H1 (cell line): ENCODE measurements around the gene UTRN. TPM values are rescaled to one million over a fixed set of nuclear protein-coding genes. Genes with fewer than 3 reads are reported as not detected.

Experiments
- CHD7 ChIP-seq: fragments of 300-600 bp; sonication (generic); IDR thresholded peaks from 2 replicates; pipeline ENCODE4 v1.7.1; 2012; ENCODE audit warnings: low read length, moderate library complexity, mild to moderate bottlenecking, inconsistent platforms; ENCODE audit not compliant: insufficient replicate concordance
- polyA plus RNA-seq, 7 experiments: library from polyadenylated mRNA; depleted of rRNA in 3 of 7; stranded (reverse) in 5 of 7; unstranded in 2 of 7; fragments of >200 nt in 5 of 7; fragments of 200-250 nt in 2 of 7; gene quantifications; 1 replicate in 5 of 7; 2 replicates in 1 of 7; 4 replicates in 1 of 7; pipeline versions ENCODE4 v1.2.1 to v1.2.3, GENCODE V29; 2011 to 2013; ENCODE audit warnings: missing spikeins in 2 of 7, mixed read lengths in 2 of 7
- total RNA-seq: library from RNA; stranded (reverse); fragmentation: NEBNext Ultra II Directional; extraction: Animal tissue kit (Norgen Biotek cat#: 25700); gene quantifications from 2 replicates; pipeline ENCODE4 v1.2.1, GENCODE V29; 2021

The UTRN gene
- total and polyA plus RNA-seq, 2 of the 8 experiments (the other 6 are each of a cell fraction or from before 2014, with no cell fraction given) = 25.0 to 112 TPM

GRCh38 chr6:144315226-144315980, 30.3 kb downstream of the UTRN start (continued):
- TF ChIP-seq CHD7 = no peak
